HG02678 (cell line): ENCODE results near the gene TNN.

ENCODE experiments used
- ATAC-seq: cut with Tn5 transposase; IDR thresholded peaks from one replicate; pipeline ENCODE4 v1.9.1; 2021; ENCODE audit warnings: mild to moderate bottlenecking, moderate library complexity; ENCODE audit not compliant: unreplicated experiment

Gene TNN

DNA sequence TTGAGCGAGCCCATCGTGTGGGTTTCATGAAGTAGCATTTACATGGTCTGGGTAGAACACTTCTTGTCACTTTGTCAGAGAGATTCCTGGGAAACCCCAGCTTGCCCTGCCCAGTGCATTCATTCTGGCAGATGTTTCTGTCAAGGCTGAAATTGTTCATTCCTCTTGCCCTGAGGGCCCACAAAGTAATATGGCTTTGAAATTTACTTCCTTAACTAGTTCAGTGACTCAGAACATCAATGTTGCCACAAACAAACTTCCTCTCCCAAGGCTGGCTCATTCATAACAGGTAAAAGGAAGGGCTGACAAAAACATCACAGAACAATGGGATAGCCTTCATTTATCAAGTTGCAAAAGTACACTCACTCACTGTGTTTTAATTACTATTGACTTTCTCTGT lies 129.9 kb downstream of the TNN start:
- no peak for ATAC-seq
